Sigmoid colon (tissue), 4 donors: ENCODE data around the gene CDA.

ENCODE experiments used
- EP300 ChIP-seq, 4 donors: sonication (generic); formaldehyde crosslinking; IDR thresholded peaks; one replicate each; pipeline ENCODE4 v1.6.1; 2017; ENCODE audit warnings: antibody characterized with exemption in 4 of 4
- POLR2A ChIP-seq, 2 donors: fragments of 450-650 bp; IDR thresholded peaks; one replicate each; pipeline ENCODE4 v1.6.1; 2016; ENCODE audit warnings: antibody characterized with exemption in 2 of 2, mild to moderate bottlenecking in 2 of 2, moderate library complexity in 2 of 2
- TF ChIP-seq, protein P1 (sequence below), 4 experiments: fragments of 450-650 bp in 3 of 4; fragments of 200-600 bp in 1 of 4; IDR thresholded peaks; one replicate each; pipeline ENCODE4 v1.5.1; 2016 to 2019; ENCODE audit warnings: antibody characterized with exemption in 4 of 4, mild to moderate bottlenecking in 3 of 4, moderate library complexity in 2 of 4

GRCh38 chr1:20574686-20575540 lies 14.0 kb upstream of the CDA start:
- TF ChIP-seq POLR2A (IDR thresholded peaks at IDR 0.05) (no peak), EP300 (IDR thresholded peaks at IDR 0.05) (no peak)
- TF ChIP-seq, protein P1, sequence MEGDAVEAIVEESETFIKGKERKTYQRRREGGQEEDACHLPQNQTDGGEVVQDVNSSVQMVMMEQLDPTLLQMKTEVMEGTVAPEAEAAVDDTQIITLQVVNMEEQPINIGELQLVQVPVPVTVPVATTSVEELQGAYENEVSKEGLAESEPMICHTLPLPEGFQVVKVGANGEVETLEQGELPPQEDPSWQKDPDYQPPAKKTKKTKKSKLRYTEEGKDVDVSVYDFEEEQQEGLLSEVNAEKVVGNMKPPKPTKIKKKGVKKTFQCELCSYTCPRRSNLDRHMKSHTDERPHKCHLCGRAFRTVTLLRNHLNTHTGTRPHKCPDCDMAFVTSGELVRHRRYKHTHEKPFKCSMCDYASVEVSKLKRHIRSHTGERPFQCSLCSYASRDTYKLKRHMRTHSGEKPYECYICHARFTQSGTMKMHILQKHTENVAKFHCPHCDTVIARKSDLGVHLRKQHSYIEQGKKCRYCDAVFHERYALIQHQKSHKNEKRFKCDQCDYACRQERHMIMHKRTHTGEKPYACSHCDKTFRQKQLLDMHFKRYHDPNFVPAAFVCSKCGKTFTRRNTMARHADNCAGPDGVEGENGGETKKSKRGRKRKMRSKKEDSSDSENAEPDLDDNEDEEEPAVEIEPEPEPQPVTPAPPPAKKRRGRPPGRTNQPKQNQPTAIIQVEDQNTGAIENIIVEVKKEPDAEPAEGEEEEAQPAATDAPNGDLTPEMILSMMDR (IDR thresholded peaks at IDR 0.05) = peak in 3 of 4 experiments; percentile 20 to 32 (median 31)
